Spleen (tissue), 7 donors: ENCODE results near the gene LATS1.

Experiments used
- CTCF ChIP-seq, 11 experiments: fragments of 200-600 bp in 7 of 11; fragments of 450-650 bp in 4 of 11; sonication (generic) in 4 of 11; IDR thresholded peaks in 8 of 11; conservative IDR thresholded peaks in 3 of 11; 1 replicate in 7 of 11; 2 replicates in 4 of 11; pipeline versions ENCODE4 v1.4.0 to v1.8.0; 2016 to 2021; ENCODE audit warnings: antibody characterized with exemption in 11 of 11, inconsistent platforms in 4 of 11, mild to moderate bottlenecking in 1 of 11
- POLR2A ChIP-seq, 3 donors: fragments of 450-650 bp; IDR thresholded peaks; one replicate each; pipeline ENCODE4 v1.5.1; 2017; ENCODE audit warnings: antibody characterized with exemption in 3 of 3, mild to moderate bottlenecking in 1 of 3
- donor health status: DM: no; HTN: no; CAD: no; lungs with moderate emphysema.
- donor health status: DM: no; HTN: no; CAD: no.
- donor health status: DM: no; HTN: no; CAD: no.

GRCh38 chr6:149717255-149717587 lies 680 bp downstream of the LATS1 start:
- no peak for TF ChIP-seq POLR2A (IDR thresholded peaks at IDR 0.05)
- no peak for TF ChIP-seq CTCF (IDR thresholded peaks at IDR 0.05 in 8 of 11, conservative IDR thresholded peaks at IDR 0.05 in 3 of 11)
